IPS-18c (cell line): ENCODE results near the gene STK33.

ENCODE experiments used
- H3K4me3 ChIP-seq: 2 replicates; pipeline ENCODE4 v1.7.0; 2013; ENCODE audit warnings: low read depth, mild to moderate bottlenecking, low read length, moderate library complexity; ENCODE audit not compliant: insufficient read depth
- H3K9me3 ChIP-seq: one replicate; pipeline ENCODE4 v1.6.1; 2013; ENCODE audit warnings: mild to moderate bottlenecking, low read length, moderate library complexity; ENCODE audit not compliant: control insufficient read depth, insufficient read depth

STK33 gene

GRCh38 chr11:8574798-8575197, 19.2 kb downstream of the STK33 start:
- H3K9me3 ChIP-seq: no peaks in the 10 kb centered on the region
- H3K4me3 ChIP-seq: no peak overlapping the region

GRCh38 chr11:8573777-8574176, 20.3 kb downstream of the STK33 start:
- H3K4me3 ChIP-seq: no peak overlapping the region
- no peaks in the 10 kb centered on the region for H3K9me3 ChIP-seq

GRCh38 chr11:8567602-8568198, 26.3 kb downstream of the STK33 start:
- Histone ChIP-seq H3K9me3 (no peaks in the 10 kb centered on the region), H3K4me3 (no peak overlapping the region)

DNA sequence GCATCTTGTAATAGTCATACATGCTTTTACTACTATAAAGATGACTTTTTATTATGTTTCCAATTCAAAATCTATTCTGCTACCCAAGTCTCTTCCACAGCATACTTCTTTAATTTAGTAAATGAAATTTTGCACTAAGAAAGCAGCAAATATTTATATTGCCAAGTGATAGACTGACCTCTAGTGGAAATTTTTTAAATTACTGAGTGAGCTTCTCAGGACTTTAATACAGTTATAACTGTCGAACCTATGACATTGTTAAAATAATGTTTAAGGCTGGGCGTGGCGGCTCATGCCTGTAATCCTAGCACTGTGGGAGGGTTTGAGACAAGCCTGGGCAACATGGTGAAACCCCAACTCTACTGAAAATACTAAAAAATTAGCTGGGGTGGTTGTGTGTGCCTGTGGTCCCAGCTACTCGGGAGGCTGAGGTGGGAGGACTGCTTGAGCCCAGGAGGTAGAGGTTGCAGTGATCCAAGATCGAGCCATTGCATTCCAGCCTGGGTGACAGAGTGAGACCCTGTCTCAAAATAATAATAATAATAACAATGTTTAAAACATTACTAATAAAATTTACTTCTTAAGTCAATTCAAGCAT, 27.3 kb downstream of the STK33 start:
- Histone ChIP-seq H3K9me3 (no peaks in the 10 kb centered on the region), H3K4me3 (no peak overlapping the region)

DNA sequence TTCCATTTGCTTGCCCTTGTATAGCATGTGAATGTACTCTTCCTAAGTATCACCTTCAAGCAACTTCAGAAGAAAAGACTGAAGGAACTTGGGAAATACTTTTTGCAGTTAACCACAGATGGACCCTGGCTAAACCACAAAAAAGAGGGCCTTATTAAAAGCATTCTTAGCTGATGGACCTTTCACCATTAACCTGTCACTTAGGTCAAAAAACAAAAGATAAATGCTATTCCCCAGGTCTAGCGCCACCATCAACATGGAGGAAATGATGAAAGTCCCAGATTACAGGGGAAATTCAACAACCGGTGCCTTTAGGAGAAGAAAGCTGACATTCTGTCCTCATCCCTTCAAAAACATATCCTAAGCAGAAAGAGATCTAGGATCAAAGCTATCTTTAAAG, 29.5 kb downstream of the STK33 start:
- no peak overlapping the region for H3K4me3 ChIP-seq
- no peaks in the 10 kb centered on the region for H3K9me3 ChIP-seq

- no peak overlapping the region for H3K4me3 ChIP-seq
- H3K9me3 ChIP-seq: no peaks in the 10 kb centered on the region
Observed at GRCh38 chr11:8561461-8561860, 32.6 kb downstream of the STK33 start.

GRCh38 chr11:8558436-8558835, 35.6 kb downstream of the STK33 start:
- H3K9me3 ChIP-seq: no peaks in the 10 kb centered on the region
- no peak overlapping the region for H3K4me3 ChIP-seq

DNA sequence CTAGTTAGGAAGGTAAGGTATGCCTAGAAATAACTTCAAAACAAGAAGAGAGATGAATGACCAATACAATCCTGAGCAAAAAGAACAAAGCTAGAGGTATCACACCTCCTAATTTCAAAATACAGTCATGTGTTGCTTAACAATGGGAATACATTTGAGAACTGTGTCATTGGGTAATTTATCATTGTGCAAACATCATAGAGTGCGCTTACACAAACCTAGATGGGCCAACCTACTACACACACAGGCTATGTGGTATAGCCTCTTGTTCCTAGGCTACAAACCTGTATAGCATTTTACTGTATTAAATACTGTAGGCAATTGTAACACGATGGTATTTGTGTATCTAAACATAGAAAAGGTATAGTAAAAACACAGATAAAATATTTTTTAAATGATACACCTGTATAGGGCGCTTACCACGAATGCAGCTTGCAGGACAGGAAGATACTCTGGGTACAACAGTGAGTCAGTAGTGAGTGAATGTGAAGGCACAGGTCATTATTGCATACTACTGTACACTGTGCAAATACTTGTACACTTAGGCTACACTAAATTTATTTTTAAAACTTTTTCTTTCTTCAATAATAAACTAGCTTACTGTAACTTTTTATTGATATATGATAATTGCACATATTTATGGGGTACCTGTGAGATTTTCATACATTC, 48.2 kb downstream of the STK33 start:
- Histone ChIP-seq H3K4me3 (no peak overlapping the region), H3K9me3 (peaks cover 2% of the 10 kb centered on the region)

DNA sequence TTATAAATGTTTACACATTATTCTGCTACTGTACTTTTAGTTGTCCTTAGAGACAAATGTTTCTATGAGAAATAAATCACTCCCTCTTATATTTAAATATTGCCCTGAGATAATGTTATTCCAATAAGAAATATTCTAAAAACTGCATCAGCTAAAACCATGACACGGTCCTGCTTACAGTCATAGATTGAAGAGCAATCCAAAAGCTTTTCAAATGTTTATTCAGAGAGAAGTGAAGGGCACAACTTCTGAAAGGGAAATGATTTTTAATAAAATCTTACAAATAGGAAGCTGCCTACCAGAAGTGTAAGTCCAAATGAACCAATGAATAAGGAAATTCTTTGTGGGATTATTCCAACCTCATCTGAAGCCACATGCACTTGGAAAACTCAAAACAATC, 49.2 kb downstream of the STK33 start:
- no peaks in the 10 kb centered on the region for H3K9me3 ChIP-seq

DNA sequence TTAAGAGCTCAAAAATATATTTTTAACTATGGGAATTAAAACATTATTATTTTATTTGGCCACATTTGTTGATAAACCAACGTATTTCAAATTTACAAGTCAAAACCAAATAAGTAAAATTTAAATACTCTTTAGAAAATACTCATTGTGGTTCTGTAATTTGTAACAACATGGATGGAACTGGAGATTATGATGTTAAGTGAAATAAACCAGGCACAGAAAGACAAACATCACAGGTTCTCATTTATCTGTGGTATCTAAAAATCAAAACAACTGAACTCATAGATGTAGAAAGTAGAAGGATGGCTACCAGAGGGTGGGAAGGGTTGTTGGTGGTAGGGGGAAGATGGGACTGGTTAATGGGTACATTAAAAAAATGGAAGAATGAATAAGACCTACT, 50.8 kb downstream of the STK33 start:
- Histone ChIP-seq H3K9me3 (no peaks in the 10 kb centered on the region), H3K4me3 (no peak overlapping the region)

More for the DNA sequence above, 49.2 kb downstream of the STK33 start:
- H3K4me3 ChIP-seq: no peak overlapping the region

DNA sequence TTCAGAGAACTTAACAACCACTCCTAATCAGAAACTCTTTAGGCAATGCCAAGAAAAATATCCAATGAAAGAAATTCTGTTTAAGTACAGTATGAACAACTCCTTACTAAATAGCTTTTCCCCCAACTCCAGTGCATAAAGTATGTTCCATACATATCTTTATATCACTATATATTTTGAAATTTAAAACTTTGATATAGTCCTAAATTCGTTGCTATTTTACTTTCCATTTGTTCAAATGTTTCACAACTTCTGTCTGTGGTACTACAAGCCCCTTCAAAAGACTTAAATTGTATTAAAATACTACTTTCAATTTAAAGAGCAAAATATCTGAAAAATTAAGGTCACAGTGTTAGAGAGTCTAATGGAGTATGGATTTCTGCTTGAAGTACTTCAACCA, 52.6 kb downstream of the STK33 start:
- no peak overlapping the region for H3K4me3 ChIP-seq
- no peaks in the 10 kb centered on the region for H3K9me3 ChIP-seq

- Histone ChIP-seq H3K9me3 (no peaks in the 10 kb centered on the region), H3K4me3 (no peak overlapping the region)
Observed at GRCh38 chr11:8533332-8533731, 60.7 kb downstream of the STK33 start.

DNA sequence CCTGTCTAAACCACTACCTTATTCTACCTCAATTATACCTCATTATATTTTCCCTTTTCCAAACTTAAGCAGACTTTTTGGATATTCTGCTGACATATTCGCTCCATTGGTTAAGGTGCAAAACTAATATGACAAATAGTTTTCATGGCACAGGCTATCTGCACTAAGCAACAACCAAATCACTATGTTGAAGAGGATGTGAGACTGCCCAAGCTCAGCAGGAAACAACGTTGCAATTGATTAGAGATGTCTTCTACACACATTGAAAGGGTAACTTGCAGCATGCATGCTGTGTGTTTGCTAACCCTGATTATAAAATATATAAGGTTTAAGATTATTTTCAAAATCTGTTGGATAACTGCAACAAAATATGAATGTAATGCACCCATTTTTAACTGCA, 61.6 kb downstream of the STK33 start:
- no peak overlapping the region for H3K4me3 ChIP-seq
- no peaks in the 10 kb centered on the region for H3K9me3 ChIP-seq

- Histone ChIP-seq H3K9me3 (no peaks in the 10 kb centered on the region), H3K4me3 (no peak overlapping the region)
Observed at GRCh38 chr11:8531982-8532381, 62.0 kb downstream of the STK33 start.

DNA sequence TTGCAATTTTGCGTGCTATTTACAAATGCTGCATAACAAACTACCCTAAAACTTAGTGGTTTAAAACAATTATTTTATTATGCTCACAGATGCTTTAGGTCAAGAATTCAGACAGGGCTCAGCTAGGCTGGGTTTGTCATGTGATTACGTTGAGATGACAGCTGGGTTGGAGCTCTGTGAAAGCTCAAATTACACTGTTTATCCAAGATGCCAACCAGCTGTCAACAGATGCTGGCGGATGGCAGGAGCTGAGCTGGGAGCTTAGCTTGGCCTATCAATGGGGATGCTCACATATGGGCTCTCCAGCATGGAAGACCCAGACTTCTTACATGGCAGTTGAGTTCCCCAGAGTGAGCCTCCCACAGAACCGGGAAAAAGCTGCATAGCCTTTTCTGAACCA, 62.7 kb downstream of the STK33 start:
- Histone ChIP-seq H3K9me3 (no peaks in the 10 kb centered on the region), H3K4me3 (no peak overlapping the region)

GRCh38 chr11:8527939-8528338, 66.1 kb downstream of the STK33 start:
- no peaks in the 10 kb centered on the region for H3K9me3 ChIP-seq
- H3K4me3 ChIP-seq: no peak overlapping the region; the same call in 1 of the 2 replicates

- Histone ChIP-seq H3K9me3 (no peaks in the 10 kb centered on the region), H3K4me3 (no peak overlapping the region)
Observed at GRCh38 chr11:8523396-8523795, 70.6 kb downstream of the STK33 start.

- Histone ChIP-seq H3K4me3 (no peak overlapping the region), H3K9me3 (no peaks in the 10 kb centered on the region)
Observed at GRCh38 chr11:8512547-8512946, 81.5 kb downstream of the STK33 start.
